ENCODE measurements around the gene QSOX2. TPM values are rescaled to one million over a fixed set of nuclear protein-coding genes. Genes with fewer than 3 reads are reported as not detected.

The QSOX2 gene
- total and polyA plus RNA-seq, 2 experiments from 2014 or later, result 9.2 to 29.2 TPM

DNA sequence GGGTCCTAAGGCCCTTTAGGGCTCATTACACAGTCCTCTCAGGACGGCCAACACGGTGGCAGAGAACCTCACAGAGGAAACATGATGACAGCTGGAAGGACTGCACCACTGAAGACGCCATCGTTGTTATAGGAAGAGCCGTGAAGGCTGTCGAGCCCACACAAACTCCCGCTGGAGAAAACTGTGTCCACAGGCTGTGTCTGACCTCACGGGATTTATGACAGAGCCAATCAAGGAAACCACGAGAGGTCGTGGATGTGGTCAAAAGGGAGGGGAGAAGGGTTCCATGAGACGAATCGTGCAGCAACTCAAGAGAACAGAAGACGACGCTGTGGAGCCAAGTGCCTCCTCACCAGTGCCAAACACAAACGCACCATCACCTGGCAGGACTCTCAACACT lies 12.2 kb downstream of the QSOX2 start (continued):
- TF ChIP-seq, protein P1, sequence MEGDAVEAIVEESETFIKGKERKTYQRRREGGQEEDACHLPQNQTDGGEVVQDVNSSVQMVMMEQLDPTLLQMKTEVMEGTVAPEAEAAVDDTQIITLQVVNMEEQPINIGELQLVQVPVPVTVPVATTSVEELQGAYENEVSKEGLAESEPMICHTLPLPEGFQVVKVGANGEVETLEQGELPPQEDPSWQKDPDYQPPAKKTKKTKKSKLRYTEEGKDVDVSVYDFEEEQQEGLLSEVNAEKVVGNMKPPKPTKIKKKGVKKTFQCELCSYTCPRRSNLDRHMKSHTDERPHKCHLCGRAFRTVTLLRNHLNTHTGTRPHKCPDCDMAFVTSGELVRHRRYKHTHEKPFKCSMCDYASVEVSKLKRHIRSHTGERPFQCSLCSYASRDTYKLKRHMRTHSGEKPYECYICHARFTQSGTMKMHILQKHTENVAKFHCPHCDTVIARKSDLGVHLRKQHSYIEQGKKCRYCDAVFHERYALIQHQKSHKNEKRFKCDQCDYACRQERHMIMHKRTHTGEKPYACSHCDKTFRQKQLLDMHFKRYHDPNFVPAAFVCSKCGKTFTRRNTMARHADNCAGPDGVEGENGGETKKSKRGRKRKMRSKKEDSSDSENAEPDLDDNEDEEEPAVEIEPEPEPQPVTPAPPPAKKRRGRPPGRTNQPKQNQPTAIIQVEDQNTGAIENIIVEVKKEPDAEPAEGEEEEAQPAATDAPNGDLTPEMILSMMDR (conservative IDR thresholded peaks at IDR 0.05; ENCODE audit: low read depth in 2 of 2), result no peak
- TF ChIP-seq NANOG (IDR thresholded peaks at IDR 0.05; ENCODE audit: borderline replicate concordance), result no peak
- TF ChIP-seq CREB1 (CRISPR knock-in tag; IDR thresholded peaks at IDR 0.05; ENCODE audit: low read depth), result no peak
- TF ChIP-seq, protein P2, sequence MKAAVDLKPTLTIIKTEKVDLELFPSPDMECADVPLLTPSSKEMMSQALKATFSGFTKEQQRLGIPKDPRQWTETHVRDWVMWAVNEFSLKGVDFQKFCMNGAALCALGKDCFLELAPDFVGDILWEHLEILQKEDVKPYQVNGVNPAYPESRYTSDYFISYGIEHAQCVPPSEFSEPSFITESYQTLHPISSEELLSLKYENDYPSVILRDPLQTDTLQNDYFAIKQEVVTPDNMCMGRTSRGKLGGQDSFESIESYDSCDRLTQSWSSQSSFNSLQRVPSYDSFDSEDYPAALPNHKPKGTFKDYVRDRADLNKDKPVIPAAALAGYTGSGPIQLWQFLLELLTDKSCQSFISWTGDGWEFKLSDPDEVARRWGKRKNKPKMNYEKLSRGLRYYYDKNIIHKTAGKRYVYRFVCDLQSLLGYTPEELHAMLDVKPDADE (IDR thresholded peaks at IDR 0.05), result no peak
- TF ChIP-seq, protein P3, sequence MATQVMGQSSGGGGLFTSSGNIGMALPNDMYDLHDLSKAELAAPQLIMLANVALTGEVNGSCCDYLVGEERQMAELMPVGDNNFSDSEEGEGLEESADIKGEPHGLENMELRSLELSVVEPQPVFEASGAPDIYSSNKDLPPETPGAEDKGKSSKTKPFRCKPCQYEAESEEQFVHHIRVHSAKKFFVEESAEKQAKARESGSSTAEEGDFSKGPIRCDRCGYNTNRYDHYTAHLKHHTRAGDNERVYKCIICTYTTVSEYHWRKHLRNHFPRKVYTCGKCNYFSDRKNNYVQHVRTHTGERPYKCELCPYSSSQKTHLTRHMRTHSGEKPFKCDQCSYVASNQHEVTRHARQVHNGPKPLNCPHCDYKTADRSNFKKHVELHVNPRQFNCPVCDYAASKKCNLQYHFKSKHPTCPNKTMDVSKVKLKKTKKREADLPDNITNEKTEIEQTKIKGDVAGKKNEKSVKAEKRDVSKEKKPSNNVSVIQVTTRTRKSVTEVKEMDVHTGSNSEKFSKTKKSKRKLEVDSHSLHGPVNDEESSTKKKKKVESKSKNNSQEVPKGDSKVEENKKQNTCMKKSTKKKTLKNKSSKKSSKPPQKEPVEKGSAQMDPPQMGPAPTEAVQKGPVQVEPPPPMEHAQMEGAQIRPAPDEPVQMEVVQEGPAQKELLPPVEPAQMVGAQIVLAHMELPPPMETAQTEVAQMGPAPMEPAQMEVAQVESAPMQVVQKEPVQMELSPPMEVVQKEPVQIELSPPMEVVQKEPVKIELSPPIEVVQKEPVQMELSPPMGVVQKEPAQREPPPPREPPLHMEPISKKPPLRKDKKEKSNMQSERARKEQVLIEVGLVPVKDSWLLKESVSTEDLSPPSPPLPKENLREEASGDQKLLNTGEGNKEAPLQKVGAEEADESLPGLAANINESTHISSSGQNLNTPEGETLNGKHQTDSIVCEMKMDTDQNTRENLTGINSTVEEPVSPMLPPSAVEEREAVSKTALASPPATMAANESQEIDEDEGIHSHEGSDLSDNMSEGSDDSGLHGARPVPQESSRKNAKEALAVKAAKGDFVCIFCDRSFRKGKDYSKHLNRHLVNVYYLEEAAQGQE (IDR thresholded peaks at IDR 0.05; ENCODE audit: unreplicated experiment), result no peak
- TF ChIP-seq ZNF114 (CRISPR knock-in tag; IDR thresholded peaks at IDR 0.05), result no peak
- TF ChIP-seq JUNB (IDR thresholded peaks at IDR 0.05; ENCODE audit: unreplicated experiment), result no peak
- no peak for TF ChIP-seq POLR2AphosphoS5 (IDR thresholded peaks at IDR 0.05; ENCODE audit: low read depth)

DNA sequence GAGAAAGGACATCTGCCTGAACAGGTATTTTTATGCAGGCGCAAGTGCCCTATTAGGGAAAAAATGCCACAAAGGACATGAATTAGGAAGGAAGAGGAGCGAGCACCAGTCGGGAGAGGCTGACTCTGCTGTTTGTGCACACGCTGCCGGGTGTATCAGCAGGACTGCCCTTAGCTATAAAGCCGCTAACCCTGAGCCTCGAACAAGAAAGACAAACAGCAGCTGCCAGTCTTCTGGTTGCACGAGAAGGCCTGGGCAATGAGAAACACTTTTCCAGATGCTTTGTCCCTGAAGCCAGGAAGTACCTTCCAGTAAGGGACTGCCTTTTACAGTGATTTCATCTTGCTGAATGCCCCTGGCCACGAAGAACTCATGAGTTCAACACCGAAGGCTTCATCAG lies 12.6 kb downstream of the QSOX2 start:
- no peak for DNase-seq (ENCODE audit: low spot score)
- H3K79me2 ChIP-seq (replicated peaks; ENCODE audit: insufficient read depth), result peaks cover 80% of the 10 kb centered on the region
- H3K27ac Mint-ChIP-seq, result no peak overlapping the region
- TF ChIP-seq, protein P1 (conservative IDR thresholded peaks at IDR 0.05; ENCODE audit: low read depth in 2 of 2), result no peak
- no peak for TF ChIP-seq POLR2AphosphoS5 (IDR thresholded peaks at IDR 0.05; ENCODE audit: low read depth)
- TF ChIP-seq, protein P4, sequence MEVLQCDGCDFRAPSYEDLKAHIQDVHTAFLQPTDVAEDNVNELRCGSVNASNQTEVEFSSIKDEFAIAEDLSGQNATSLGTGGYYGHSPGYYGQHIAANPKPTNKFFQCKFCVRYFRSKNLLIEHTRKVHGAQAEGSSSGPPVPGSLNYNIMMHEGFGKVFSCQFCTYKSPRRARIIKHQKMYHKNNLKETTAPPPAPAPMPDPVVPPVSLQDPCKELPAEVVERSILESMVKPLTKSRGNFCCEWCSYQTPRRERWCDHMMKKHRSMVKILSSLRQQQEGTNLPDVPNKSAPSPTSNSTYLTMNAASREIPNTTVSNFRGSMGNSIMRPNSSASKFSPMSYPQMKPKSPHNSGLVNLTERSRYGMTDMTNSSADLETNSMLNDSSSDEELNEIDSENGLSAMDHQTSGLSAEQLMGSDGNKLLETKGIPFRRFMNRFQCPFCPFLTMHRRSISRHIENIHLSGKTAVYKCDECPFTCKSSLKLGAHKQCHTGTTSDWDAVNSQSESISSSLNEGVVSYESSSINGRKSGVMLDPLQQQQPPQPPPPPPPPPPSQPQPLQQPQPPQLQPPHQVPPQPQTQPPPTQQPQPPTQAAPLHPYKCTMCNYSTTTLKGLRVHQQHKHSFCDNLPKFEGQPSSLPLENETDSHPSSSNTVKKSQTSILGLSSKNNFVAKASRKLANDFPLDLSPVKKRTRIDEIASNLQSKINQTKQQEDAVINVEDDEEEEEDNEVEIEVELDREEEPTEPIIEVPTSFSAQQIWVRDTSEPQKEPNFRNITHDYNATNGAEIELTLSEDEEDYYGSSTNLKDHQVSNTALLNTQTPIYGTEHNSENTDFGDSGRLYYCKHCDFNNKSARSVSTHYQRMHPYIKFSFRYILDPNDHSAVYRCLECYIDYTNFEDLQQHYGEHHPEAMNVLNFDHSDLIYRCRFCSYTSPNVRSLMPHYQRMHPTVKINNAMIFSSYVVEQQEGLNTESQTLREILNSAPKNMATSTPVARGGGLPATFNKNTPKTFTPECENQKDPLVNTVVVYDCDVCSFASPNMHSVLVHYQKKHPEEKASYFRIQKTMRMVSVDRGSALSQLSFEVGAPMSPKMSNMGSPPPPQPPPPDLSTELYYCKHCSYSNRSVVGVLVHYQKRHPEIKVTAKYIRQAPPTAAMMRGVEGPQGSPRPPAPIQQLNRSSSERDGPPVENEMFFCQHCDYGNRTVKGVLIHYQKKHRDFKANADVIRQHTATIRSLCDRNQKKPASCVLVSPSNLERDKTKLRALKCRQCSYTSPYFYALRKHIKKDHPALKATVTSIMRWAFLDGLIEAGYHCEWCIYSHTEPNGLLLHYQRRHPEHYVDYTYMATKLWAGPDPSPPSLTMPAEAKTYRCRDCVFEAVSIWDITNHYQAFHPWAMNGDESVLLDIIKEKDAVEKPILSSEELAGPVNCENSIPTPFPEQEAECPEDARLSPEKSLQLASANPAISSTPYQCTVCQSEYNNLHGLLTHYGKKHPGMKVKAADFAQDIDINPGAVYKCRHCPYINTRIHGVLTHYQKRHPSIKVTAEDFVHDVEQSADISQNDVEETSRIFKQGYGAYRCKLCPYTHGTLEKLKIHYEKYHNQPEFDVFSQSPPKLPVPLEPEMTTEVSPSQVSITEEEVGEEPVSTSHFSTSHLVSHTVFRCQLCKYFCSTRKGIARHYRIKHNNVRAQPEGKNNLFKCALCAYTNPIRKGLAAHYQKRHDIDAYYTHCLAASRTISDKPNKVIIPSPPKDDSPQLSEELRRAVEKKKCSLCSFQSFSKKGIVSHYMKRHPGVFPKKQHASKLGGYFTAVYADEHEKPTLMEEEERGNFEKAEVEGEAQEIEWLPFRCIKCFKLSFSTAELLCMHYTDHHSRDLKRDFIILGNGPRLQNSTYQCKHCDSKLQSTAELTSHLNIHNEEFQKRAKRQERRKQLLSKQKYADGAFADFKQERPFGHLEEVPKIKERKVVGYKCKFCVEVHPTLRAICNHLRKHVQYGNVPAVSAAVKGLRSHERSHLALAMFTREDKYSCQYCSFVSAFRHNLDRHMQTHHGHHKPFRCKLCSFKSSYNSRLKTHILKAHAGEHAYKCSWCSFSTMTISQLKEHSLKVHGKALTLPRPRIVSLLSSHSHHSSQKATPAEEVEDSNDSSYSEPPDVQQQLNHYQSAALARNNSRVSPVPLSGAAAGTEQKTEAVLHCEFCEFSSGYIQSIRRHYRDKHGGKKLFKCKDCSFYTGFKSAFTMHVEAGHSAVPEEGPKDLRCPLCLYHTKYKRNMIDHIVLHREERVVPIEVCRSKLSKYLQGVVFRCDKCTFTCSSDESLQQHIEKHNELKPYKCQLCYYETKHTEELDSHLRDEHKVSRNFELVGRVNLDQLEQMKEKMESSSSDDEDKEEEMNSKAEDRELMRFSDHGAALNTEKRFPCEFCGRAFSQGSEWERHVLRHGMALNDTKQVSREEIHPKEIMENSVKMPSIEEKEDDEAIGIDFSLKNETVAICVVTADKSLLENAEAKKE (CRISPR knock-in tag; IDR thresholded peaks at IDR 0.05), result no peak
- no peak for TF ChIP-seq JUNB (IDR thresholded peaks at IDR 0.05; ENCODE audit: unreplicated experiment)
- TF ChIP-seq STAT1 (IDR thresholded peaks at IDR 0.05; ENCODE audit: unreplicated experiment), result no peak

More for the DNA sequence above, 12.6 kb downstream of the QSOX2 start:
- Histone ChIP-seq H3F3A (replicated peaks; ENCODE audit: low read depth) (0 out of 2 replicates have a peak, but pooled peaks cover 2% of the 10 kb centered on the region), H3K9me2 (ENCODE audit: insufficient read depth) (no peaks in the 10 kb centered on the region), H3K4me2 (no peak overlapping the region), H2AFZ (no peak overlapping the region), H4K20me1 (replicated peaks; ENCODE audit: insufficient read depth) (peaks cover 44% of the 10 kb centered on the region), H3K27ac (ENCODE audit: low read depth) (no peak overlapping the region), H3K4me1 (ENCODE audit: insufficient read depth) (no peaks in the 10 kb centered on the region), H3K4me3 (no peak overlapping the region), H3K27me3 (ENCODE audit: insufficient read depth) (no peaks in the 10 kb centered on the region), H3K36me3 (ENCODE audit: insufficient read depth) (no peaks in the 10 kb centered on the region)
- no peak overlapping the region for H3K4me3 Mint-ChIP-seq
- peaks cover 3% of the 10 kb centered on the region; the same call in 2 of the 3 replicates for H3K36me3 Mint-ChIP-seq (ENCODE audit: low read depth)
- ATAC-seq, result no peak
- H3K4me1 Mint-ChIP-seq, result peaks cover 14% of the 10 kb centered on the region
- H3K9me3 Mint-ChIP-seq, result no peaks in the 10 kb centered on the region
- peaks cover 4% of the 10 kb centered on the region for H3K27me3 Mint-ChIP-seq (ENCODE audit: insufficient read depth, low read depth, poor library complexity)
